GM04504 (cell line): ENCODE data around the gene MXI1.

Experiments
- DNase-seq: peaks from one replicate; pipeline ENCODE4 v3.0.0-alpha.2; 2012; ENCODE audit warnings: low read depth

MXI1 gene

GRCh38 chr10:110207011-110207804 is at the start of gene MXI1:
Gene MXI1, plus strand, starts transcription at chr10:110207605. Its CDS starts 204 bp downstream, at chr10:110207809.
- no peak for DNase-seq

GRCh38 chr10:110158051-110159005 is 49.1 kb upstream of the MXI1 start:
- no peak for DNase-seq

GRCh38 chr10:110160081-110160480 is 47.3 kb upstream of the MXI1 start:
- DNase-seq = no peak

- DNase-seq = no peak
Observed at GRCh38 chr10:110160522-110160921, 46.9 kb upstream of the MXI1 start.

- no peak for DNase-seq
Observed at GRCh38 chr10:110162741-110163145, 44.7 kb upstream of the MXI1 start.

GRCh38 chr10:110163192-110163773 is 44.1 kb upstream of the MXI1 start:
- DNase-seq = no peak

GRCh38 chr10:110163841-110164240 is 43.6 kb upstream of the MXI1 start:
- DNase-seq = no peak

GRCh38 chr10:110165239-110165638 is 42.2 kb upstream of the MXI1 start:
- DNase-seq = no peak

GRCh38 chr10:110167149-110167548 is 40.3 kb upstream of the MXI1 start:
- DNase-seq = no peak

GRCh38 chr10:110168601-110169481 is 38.6 kb upstream of the MXI1 start:
- no peak for DNase-seq

GRCh38 chr10:110169586-110169985 is 37.8 kb upstream of the MXI1 start:
- no peak for DNase-seq

- DNase-seq = no peak
Observed at GRCh38 chr10:110170142-110170971, 37.0 kb upstream of the MXI1 start.

- DNase-seq = no peak
Observed at GRCh38 chr10:110171032-110171431, 36.4 kb upstream of the MXI1 start.

- DNase-seq = no peak
Observed at GRCh38 chr10:110172155-110172554, 35.2 kb upstream of the MXI1 start.

GRCh38 chr10:110174201-110174600 is 33.2 kb upstream of the MXI1 start:
- DNase-seq = no peak

- DNase-seq = no peak
Observed at GRCh38 chr10:110174816-110175215, 32.6 kb upstream of the MXI1 start.

- no peak for DNase-seq
Observed at GRCh38 chr10:110175406-110175805, 32.0 kb upstream of the MXI1 start.

GRCh38 chr10:110176141-110177030 is 31.0 kb upstream of the MXI1 start:
- no peak for DNase-seq

- no peak for DNase-seq
Observed at GRCh38 chr10:110179220-110179619, 28.2 kb upstream of the MXI1 start.

- DNase-seq = no peak
Observed at GRCh38 chr10:110181451-110181850, 26.0 kb upstream of the MXI1 start.
